Testis (tissue), 3 donors: ENCODE measurements around the gene FAM83C. TPM values are rescaled to one million over a fixed set of nuclear protein-coding genes. Genes with fewer than 3 reads are reported as not detected.

Experiments used
- DNase-seq: peaks from one replicate; pipeline ENCODE4 v3.0.0-alpha.2; 2019
- H3K27ac ChIP-seq, 2 donors: fragments of 200-600 bp; sonication (generic); one replicate each; pipeline ENCODE4 v1.5.1; 2019
- H3K27me3 ChIP-seq: fragments of 200-600 bp; sonication (generic); one replicate; pipeline ENCODE4 v1.5.1; 2019
- H3K36me3 ChIP-seq: fragments of 200-600 bp; sonication (generic); one replicate; pipeline ENCODE4 v1.5.1; 2017; ENCODE audit warnings: low read depth; ENCODE audit errors: missing control alignments
- H3K4me1 ChIP-seq: fragments of 200-600 bp; sonication (generic); one replicate; pipeline ENCODE4 v1.5.1; 2019
- H3K4me3 ChIP-seq, 2 donors: fragments of 200-600 bp; sonication (generic); one replicate each; pipeline ENCODE4 v1.5.1; 2017 to 2019
- H3K9me3 ChIP-seq: fragments of 200-600 bp; sonication (generic); one replicate; pipeline ENCODE4 v1.5.1; 2017
- CTCF ChIP-seq, 3 experiments: fragments of 450-650 bp in 2 of 3; fragments of 200-600 bp in 1 of 3; sonication (generic) in 1 of 3; IDR thresholded peaks; one replicate each; pipeline ENCODE4 v1.5.1; 2016 to 2019; ENCODE audit warnings: antibody characterized with exemption in 3 of 3, mild to moderate bottlenecking in 2 of 3, moderate library complexity in 1 of 3
- POLR2A ChIP-seq: fragments of 450-650 bp; IDR thresholded peaks from one replicate; pipeline ENCODE4 v1.6.1; 2017; ENCODE audit warnings: antibody characterized with exemption, mild to moderate bottlenecking, moderate library complexity
- WGBS, 2 donors: methylation state at CpG; one replicate each; pipeline ENCODE4 v1.1.5; 2018; 5-methylcytosine and 5-hydroxymethylcytosine counted together
- intact Hi-C: fragments of 100-400 bp; cut with DNase I; formaldehyde crosslinking; loops from one replicate; pipeline ENCODE4 v1.15.1; 2023; ENCODE audit warnings: low total_unique reads
- polyA plus RNA-seq: library from polyadenylated mRNA; stranded (reverse); fragments of 350-450 nt; fragmentation: Illumina TruSeq; extraction: RNeasy Lipid Tissue Mini Kit (QIAGEN cat#74804); gene quantifications from one replicate; pipeline ENCODE4 v1.2.3, GENCODE V29; 2014; ENCODE audit warnings: low read depth, low replicate concordance; ENCODE audit not compliant: insufficient read depth
- total RNA-seq, 2 donors: library from RNA; depleted of rRNA; stranded (reverse); fragments of >200 nt; gene quantifications; one replicate each; pipeline ENCODE4 v1.2.3, GENCODE V29; 2016

Gene FAM83C
- total and polyA plus RNA-seq, 3 donors from 2014 or later = 0.39 to 0.96 (median 0.43) TPM

GRCh38 chr20:35300469-35301262, 8.4 kb upstream of the FAM83C start:
- no peak overlapping the region for H3K27ac ChIP-seq
- no peak for TF ChIP-seq CTCF (IDR thresholded peaks at IDR 0.05)
- TF ChIP-seq POLR2A = no peak
- WGBS, 2 donors = 85 to 90% methylated on average over 4 of the region's 4 CpGs
- H3K9me3 ChIP-seq = no peaks in the 10 kb centered on the region
- intact Hi-C loops = no loop called here
- H3K27me3 ChIP-seq = no peaks in the 10 kb centered on the region
- peaks cover 7% of the 10 kb centered on the region for H3K4me1 ChIP-seq
- H3K36me3 ChIP-seq = no peaks in the 10 kb centered on the region
- no peak for DNase-seq
- H3K4me3 ChIP-seq = no peak overlapping the region

- peaks cover 7% of the 10 kb centered on the region for H3K4me1 ChIP-seq
- TF ChIP-seq CTCF (IDR thresholded peaks at IDR 0.05) (no peak), POLR2A (no peak)
- intact Hi-C loops = loop anchor here (5.0 kb wide), 1 partner anchor 143 kb away; no protein-coding TSS in a partner anchor
- no peak overlapping the region for H3K4me3 ChIP-seq
- no peaks in the 10 kb centered on the region for H3K27me3 ChIP-seq
- DNase-seq = no peak
- WGBS, 2 donors = 80 to 81% methylated on average over 4 of the region's 4 CpGs
- H3K27ac ChIP-seq = no peak overlapping the region
- no peaks in the 10 kb centered on the region for H3K36me3 ChIP-seq
- H3K9me3 ChIP-seq = no peaks in the 10 kb centered on the region
Observed at GRCh38 chr20:35299780-35300179, 7.6 kb upstream of the FAM83C start.

DNA sequence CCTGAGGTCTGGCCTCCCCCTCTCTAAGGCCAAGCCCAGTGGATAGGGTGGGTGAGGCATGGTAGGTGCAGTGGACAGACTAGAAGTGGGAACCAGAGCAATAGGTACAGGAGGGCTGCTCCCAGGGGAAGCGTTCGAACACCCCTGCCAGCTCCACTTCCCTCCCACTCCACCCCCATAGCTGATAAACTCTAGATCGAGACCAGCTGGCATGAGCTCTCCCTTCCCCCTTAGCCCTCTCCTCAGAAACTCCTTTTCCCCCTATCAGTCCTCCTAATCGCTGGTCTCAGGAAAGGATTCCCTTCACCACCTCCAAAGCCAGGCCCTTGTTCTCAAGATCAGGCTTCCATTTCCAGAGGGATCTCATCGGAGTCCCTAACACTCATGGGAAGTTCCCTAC, 6.0 kb upstream of the FAM83C start:
- intact Hi-C loops = loop anchor here (5.0 kb wide), 1 partner anchor 144 kb away; no protein-coding TSS in a partner anchor
- Histone ChIP-seq H3K36me3 (no peaks in the 10 kb centered on the region), H3K27ac (no peak overlapping the region), H3K4me3 (no peak overlapping the region), H3K27me3 (no peaks in the 10 kb centered on the region), H3K4me1 (peaks cover 2% of the 10 kb centered on the region), H3K9me3 (no peaks in the 10 kb centered on the region)
- no peak for DNase-seq
- 43 to 70% methylated on average over 5 of the region's 5 CpGs for WGBS, 2 donors
- no peak for TF ChIP-seq POLR2A
- TF ChIP-seq CTCF (IDR thresholded peaks at IDR 0.05) = no peak

- no peak overlapping the region for H3K4me3 ChIP-seq
- H3K4me1 ChIP-seq = no peaks in the 10 kb centered on the region
- H3K27me3 ChIP-seq = no peaks in the 10 kb centered on the region
- intact Hi-C loops = loop anchor here (5.0 kb wide), 1 partner anchor 145 kb away; no protein-coding TSS in a partner anchor
- H3K36me3 ChIP-seq = no peaks in the 10 kb centered on the region
- no peaks in the 10 kb centered on the region for H3K9me3 ChIP-seq
- TF ChIP-seq CTCF (IDR thresholded peaks at IDR 0.05) (no peak), POLR2A (no peak)
- WGBS, 2 donors = 83 to 87% methylated on average over 5 to 14 of the region's 14 CpGs
- H3K27ac ChIP-seq = no peak overlapping the region
- no peak for DNase-seq
Observed at GRCh38 chr20:35297740-35298139, 5.5 kb upstream of the FAM83C start.

DNA sequence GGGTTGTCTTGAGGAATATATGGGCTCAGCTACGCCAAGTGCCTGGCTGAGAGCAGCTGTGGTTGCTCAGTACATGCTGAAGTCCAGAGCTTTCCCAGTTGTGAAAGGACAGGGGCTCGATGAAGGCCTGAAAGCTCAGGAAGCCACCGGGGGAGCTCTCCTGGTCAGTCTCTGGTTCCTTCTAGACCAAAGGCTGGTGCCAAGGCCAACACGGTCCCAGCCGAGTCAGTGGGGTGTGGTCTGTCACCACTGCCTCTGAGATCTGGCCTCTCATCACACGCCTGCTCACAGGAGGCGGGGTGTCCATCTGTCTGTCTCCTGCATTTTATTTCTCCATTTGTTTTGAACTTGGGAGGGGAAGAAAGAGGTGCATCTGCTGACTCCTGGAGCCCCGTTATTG, 4.9 kb upstream of the FAM83C start:
- no peaks in the 10 kb centered on the region for H3K36me3 ChIP-seq
- H3K27ac ChIP-seq = no peak overlapping the region
- H3K27me3 ChIP-seq = no peaks in the 10 kb centered on the region
- DNase-seq = no peak
- H3K9me3 ChIP-seq = no peaks in the 10 kb centered on the region
- TF ChIP-seq POLR2A (no peak), CTCF (IDR thresholded peaks at IDR 0.05) (no peak)
- no peaks in the 10 kb centered on the region for H3K4me1 ChIP-seq
- intact Hi-C loops = loop anchor here (5.0 kb wide), 1 partner anchor 145 kb away; no protein-coding TSS in a partner anchor
- WGBS, 2 donors = 75 to 77% methylated on average over 4 to 8 of the region's 8 CpGs
- H3K4me3 ChIP-seq = no peak overlapping the region
